ENCODE data around the gene UBASH3B. TPM values are rescaled to one million over a fixed set of nuclear protein-coding genes. Genes with fewer than 3 reads are reported as not detected.

Gene UBASH3B
- total RNA-seq, 5 donors from 2014 or later (not counting 1 experiment from before 2014, with no cell fraction given): 29.7 to 44.0 (median 36.8) TPM

DNA sequence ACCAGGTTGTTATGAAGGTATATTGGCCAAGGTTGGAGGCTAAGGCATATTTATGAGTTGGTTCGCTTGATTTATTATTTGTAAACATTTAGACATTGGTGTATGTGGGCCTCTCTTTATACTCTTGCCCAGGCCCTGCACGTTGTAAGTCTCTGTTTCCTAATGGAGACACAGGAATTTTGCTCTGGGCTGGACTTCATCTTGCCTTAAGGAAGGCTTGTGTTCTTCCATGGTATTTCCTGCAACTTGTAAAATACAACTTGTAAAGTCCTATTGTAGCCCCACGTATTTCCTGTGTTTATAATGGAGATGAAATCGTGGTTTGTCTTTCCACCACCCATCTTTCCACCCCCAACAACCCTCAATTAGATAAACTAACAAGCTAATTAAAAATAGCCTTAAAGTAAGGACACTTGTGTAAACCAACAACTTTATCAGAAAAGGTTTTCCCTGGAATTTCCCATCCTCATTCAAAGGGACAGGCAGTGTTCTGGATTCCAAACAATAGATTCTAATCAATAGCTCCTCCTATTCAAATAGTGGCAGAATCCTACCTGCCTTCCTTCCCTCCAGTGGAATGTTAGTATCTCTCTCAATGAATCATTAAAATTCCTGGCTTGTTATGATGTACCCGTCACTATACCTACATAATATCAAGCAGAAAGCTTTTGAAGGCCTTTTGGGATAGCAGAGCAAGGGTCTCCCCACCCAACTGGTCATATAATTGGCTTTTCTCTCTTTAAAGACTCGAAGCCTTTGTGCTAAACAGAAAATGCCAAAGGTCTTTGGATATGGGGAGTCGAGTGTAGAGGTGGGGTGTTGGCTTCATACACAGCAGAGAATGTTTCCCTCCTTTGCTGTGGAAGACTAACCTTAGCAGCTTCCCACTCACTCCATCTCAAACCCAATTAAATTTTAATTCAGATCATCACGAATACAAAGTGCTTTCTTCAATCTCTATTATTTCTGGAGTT, 77.1 kb downstream of the UBASH3B start:
- Histone ChIP-seq H3K36me3 (ENCODE audit: control insufficient read depth in 2 of 2, extremely low read depth in 1 of 2, insufficient read depth in 1 of 2, low read length in 1 of 2) (peaks cover 0 to 5% of the 10 kb centered on the region in 2 donors), H3K27ac (ENCODE audit: low read length) (no peak overlapping the region), H3K4me3 (ENCODE audit: control insufficient read depth in 1 of 2, extremely low read depth in 1 of 2, low read length in 1 of 2) (no peak overlapping the region), H3K9me3 (no peaks in the 10 kb centered on the region), H3K4me1 (ENCODE audit: control insufficient read depth in 1 of 2, extremely low read depth in 1 of 2, insufficient read depth in 2 of 2, low read length in 2 of 2) (peaks cover 42 to 54% of the 10 kb centered on the region in 2 experiments), H3K27me3 (replicated peaks in 1 of 2; ENCODE audit: control insufficient read depth in 2 of 2, extremely low read depth in 1 of 2, insufficient read depth in 2 of 2, low read length in 1 of 2) (no peaks in the 10 kb centered on the region)
- Mint-ChIP-seq H3K4me3 (no peak overlapping the region), H3K36me3 (peaks cover 16% of the 10 kb centered on the region), H3K27me3 (no peaks in the 10 kb centered on the region), H3K27ac (peak overlapping the region in 1 of 2 donors; percentile 45), H3K9me3 (peaks cover 0 to 3% (median 0%) of the 10 kb centered on the region in 3 donors), H3K4me1 (peaks cover 21 to 33% (median 30%) of the 10 kb centered on the region in 3 donors)
- ATAC-seq (replicated peaks in 1 of 4) (no peak), DNase-seq (no peak)
- 92% methylated on average over 2 of the region's 8 CpGs for WGBS (ENCODE audit: insufficient coverage)
- POLR2A ChIA-PET: interaction anchor here in 1 of 2 donors (0.6 kb wide), 1 partner anchor 38 kb away, joined by 3 read pairs; no protein-coding TSS in a partner anchor
- CTCF ChIA-PET: no interaction called here

DNA sequence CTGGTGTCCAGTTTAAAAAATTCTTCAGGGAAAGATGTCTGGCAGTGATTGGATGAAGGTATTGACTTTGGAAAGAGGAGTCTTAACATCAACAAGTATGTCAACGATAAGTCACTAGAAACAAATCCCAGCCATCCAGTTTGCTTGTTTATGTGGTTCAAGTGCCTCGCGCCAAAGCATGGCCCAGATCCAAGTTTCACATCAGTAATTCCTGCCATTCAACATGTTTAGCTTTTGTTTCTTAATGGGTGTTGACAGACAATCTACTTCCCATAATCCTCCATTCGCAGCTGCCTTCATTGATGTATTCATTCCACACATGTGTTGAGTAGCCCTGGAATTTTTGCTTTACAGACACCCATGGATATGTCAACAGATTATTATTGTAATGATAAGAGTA, 77.8 kb downstream of the UBASH3B start:
- H3K4me3 Mint-ChIP-seq: no peak overlapping the region
- ATAC-seq (replicated peaks in 1 of 4) (no peak), DNase-seq (no peak)
- peaks cover 36 to 47% of the 10 kb centered on the region in 2 experiments for H3K4me1 ChIP-seq (ENCODE audit: control insufficient read depth in 1 of 2, extremely low read depth in 1 of 2, insufficient read depth in 2 of 2, low read length in 2 of 2)
- peak overlapping the region in 1 of 2 donors; percentile 45 for H3K27ac Mint-ChIP-seq
- H3K36me3 Mint-ChIP-seq: peaks cover 16% of the 10 kb centered on the region
- no peaks in the 10 kb centered on the region for H3K27me3 Mint-ChIP-seq
- no peak overlapping the region for H3K4me3 ChIP-seq (ENCODE audit: control insufficient read depth in 1 of 2, extremely low read depth in 1 of 2, low read length in 1 of 2)
- no peaks in the 10 kb centered on the region for H3K9me3 ChIP-seq
- peaks cover 14 to 27% (median 23%) of the 10 kb centered on the region in 3 donors for H3K4me1 Mint-ChIP-seq
- no peak overlapping the region for H3K27ac ChIP-seq (ENCODE audit: low read length)
- H3K27me3 ChIP-seq (replicated peaks in 1 of 2; ENCODE audit: control insufficient read depth in 2 of 2, extremely low read depth in 1 of 2, insufficient read depth in 2 of 2, low read length in 1 of 2): no peaks in the 10 kb centered on the region
- H3K36me3 ChIP-seq (ENCODE audit: control insufficient read depth in 2 of 2, extremely low read depth in 1 of 2, insufficient read depth in 1 of 2, low read length in 1 of 2): peaks cover 0 to 5% of the 10 kb centered on the region in 2 donors
- ChIA-PET CTCF (no interaction called here), POLR2A (interaction anchor here in 1 of 2 donors (0.6 kb wide), 1 partner anchor 37 kb away, joined by 3 read pairs; no protein-coding TSS in a partner anchor)
- WGBS (ENCODE audit: insufficient coverage): no CpG with 5 or more reads among the region's 4 CpGs
- H3K9me3 Mint-ChIP-seq: peaks cover 0 to 3% (median 0%) of the 10 kb centered on the region in 3 donors

DNA sequence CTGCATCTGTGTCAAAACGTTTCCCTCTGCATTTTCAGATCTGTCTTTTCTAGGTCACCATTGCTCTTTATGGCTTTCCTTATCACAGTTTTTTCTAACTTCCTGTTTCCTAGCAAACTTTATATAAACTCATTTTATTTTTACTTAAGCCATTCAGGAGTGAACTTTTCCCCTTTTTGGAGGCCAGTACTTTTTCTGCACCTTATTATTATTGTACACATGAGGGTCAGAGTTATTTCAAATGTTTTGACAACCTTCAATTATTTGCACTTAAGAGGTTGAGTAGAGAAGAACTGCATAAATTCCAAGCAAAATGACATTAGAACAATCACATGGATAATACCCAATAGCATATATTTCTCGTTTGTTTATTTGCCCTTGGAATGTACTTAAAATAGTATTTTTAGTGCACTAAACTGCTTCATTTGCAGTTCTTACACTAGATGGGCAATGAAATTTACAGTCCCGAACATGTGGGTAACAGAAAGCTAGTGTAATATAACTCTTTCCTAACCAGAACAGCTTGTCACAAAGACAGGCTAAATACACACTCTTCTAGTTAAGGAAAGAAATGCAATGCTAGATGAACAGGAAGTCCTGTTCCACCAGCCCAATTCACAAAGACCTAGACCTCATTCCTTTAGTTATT, 79.5 kb downstream of the UBASH3B start:
- H3K27me3 Mint-ChIP-seq: no peaks in the 10 kb centered on the region
- H3K27ac ChIP-seq (ENCODE audit: low read length): no peak overlapping the region
- POLR2A ChIA-PET: interaction anchor here in 1 of 2 donors (0.5 kb wide), 1 partner anchor 38 kb away, joined by 4 read pairs; no protein-coding TSS in a partner anchor
- H3K27ac Mint-ChIP-seq: peak overlapping the region; percentile 63 to 73
- no peaks in the 10 kb centered on the region for H3K9me3 ChIP-seq
- peaks cover 13% of the 10 kb centered on the region for H3K36me3 Mint-ChIP-seq
- no peaks in the 10 kb centered on the region for H3K27me3 ChIP-seq (replicated peaks in 1 of 2; ENCODE audit: control insufficient read depth in 2 of 2, extremely low read depth in 1 of 2, insufficient read depth in 2 of 2, low read length in 1 of 2)
- peaks cover under 1 to 21% (median 20%) of the 10 kb centered on the region in 3 donors for H3K4me1 Mint-ChIP-seq
- H3K9me3 Mint-ChIP-seq: peaks cover 0 to 3% (median 0%) of the 10 kb centered on the region in 3 donors
- H3K4me1 ChIP-seq (ENCODE audit: control insufficient read depth in 1 of 2, extremely low read depth in 1 of 2, insufficient read depth in 2 of 2, low read length in 2 of 2): peaks cover 27 to 33% of the 10 kb centered on the region in 2 experiments
- ATAC-seq (replicated peaks in 1 of 4) (no peak), DNase-seq (no peak)
- no CpG with 5 or more reads among the region's 3 CpGs for WGBS (ENCODE audit: insufficient coverage)
- no peak overlapping the region for H3K4me3 Mint-ChIP-seq
- H3K36me3 ChIP-seq (ENCODE audit: control insufficient read depth in 2 of 2, extremely low read depth in 1 of 2, insufficient read depth in 1 of 2, low read length in 1 of 2): peaks cover 0 to 5% of the 10 kb centered on the region in 2 donors
- H3K4me3 ChIP-seq (ENCODE audit: control insufficient read depth in 1 of 2, extremely low read depth in 1 of 2, low read length in 1 of 2): no peak overlapping the region
- CTCF ChIA-PET: interaction anchor here in 1 of 2 donors (1.2 to 1.7 kb wide), 2 partner anchors 20 to 22 kb away, joined by 4 to 5 read pairs; no protein-coding TSS in a partner anchor

DNA sequence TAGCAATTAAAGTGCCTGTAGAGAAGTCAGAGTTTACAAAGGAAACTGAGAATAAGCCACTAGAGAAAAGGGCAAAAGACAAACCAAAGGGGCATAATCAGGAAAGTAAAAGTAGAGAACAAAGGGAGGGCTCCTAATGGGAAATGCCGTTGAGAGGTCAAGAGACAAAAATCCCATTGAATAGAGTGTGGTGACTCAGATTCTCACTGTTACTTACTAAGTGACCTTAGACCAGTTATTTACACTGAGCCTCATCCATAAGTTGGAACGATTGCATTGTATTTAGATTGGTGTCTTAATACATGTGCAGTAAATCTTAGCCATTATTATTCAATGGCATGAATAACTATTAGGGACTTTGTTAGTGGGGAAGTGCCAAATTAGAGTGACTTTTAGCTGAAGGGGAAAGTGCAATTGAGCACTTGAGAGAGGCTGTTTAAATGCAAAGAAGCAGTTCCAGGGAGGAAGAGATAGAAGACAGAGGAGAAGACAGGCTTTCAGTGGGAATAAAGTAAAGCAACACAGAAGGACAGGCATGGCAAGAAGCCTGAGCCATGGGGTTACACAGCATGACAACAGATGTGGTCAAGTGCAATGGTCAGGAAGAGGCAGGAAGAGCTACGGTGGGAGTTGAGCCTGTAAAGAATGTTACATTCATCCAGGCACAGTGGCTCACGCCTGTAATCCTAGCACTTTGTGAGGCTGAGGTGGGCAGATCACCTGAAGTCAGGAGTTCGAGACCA, 82.6 kb downstream of the UBASH3B start:
- Histone ChIP-seq H3K4me1 (ENCODE audit: control insufficient read depth in 1 of 2, extremely low read depth in 1 of 2, insufficient read depth in 2 of 2, low read length in 2 of 2) (peaks cover 36 to 37% of the 10 kb centered on the region in 2 experiments), H3K4me3 (ENCODE audit: control insufficient read depth in 1 of 2, extremely low read depth in 1 of 2, low read length in 1 of 2) (no peak overlapping the region), H3K9me3 (no peaks in the 10 kb centered on the region), H3K36me3 (ENCODE audit: control insufficient read depth in 2 of 2, extremely low read depth in 1 of 2, insufficient read depth in 1 of 2, low read length in 1 of 2) (no peaks in the 10 kb centered on the region), H3K27me3 (replicated peaks in 1 of 2; ENCODE audit: control insufficient read depth in 2 of 2, extremely low read depth in 1 of 2, insufficient read depth in 2 of 2, low read length in 1 of 2) (no peaks in the 10 kb centered on the region), H3K27ac (ENCODE audit: low read length) (no peak overlapping the region)
- ChIA-PET POLR2A (no interaction called here), CTCF (no interaction called here)
- peaks cover 0 to 2% (median 0%) of the 10 kb centered on the region in 3 donors for H3K9me3 Mint-ChIP-seq
- no peak overlapping the region for H3K27ac Mint-ChIP-seq
- no peaks in the 10 kb centered on the region for H3K27me3 Mint-ChIP-seq
- H3K4me3 Mint-ChIP-seq: no peak overlapping the region
- DNase-seq (no peak), ATAC-seq (replicated peaks in 1 of 4) (no peak)
- 80% methylated on average over 1 of the region's 5 CpGs for WGBS (ENCODE audit: insufficient coverage)
- H3K4me1 Mint-ChIP-seq: peaks cover 5 to 28% (median 25%) of the 10 kb centered on the region in 3 donors
- no peaks in the 10 kb centered on the region for H3K36me3 Mint-ChIP-seq

DNA sequence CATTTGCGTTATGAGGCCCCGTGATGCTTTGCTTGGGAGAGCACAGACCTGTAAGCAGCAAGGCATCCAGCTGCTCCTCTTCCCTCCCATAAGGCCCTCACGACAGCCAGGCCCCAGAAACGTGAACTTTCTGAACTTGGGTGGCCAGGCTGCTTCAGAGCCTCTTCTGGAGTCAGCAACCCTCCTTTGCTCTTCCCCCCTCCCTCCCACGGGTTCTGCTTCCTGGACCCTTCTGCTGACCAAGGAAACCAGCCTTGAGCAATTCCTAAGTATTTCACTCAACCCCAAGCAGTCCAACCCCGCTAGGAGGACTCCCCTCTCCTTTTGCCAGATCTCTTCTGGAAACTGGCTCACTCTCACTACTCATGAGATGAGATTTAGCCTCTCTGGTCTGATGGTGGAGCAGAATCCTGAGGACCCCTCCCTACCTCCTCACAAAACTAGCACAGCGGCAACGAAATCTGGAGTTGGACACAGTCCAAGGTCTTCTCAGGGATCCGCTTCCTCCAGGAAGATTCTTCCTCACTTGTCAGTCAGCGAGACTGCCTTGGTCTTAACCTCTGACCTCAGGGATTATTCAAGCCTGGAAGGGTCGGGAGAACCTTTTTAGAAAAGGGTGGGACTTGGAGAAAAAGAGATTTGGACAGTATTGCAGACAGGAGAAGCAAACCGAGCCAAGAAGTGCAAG, 86.2 kb downstream of the UBASH3B start:
- POLR2A ChIA-PET: no interaction called here
- H3K9me3 Mint-ChIP-seq: peaks cover 0 to 8% (median 0%) of the 10 kb centered on the region in 3 donors
- Histone ChIP-seq H3K4me1 (ENCODE audit: control insufficient read depth in 1 of 2, extremely low read depth in 1 of 2, insufficient read depth in 2 of 2, low read length in 2 of 2) (peaks cover 48 to 55% of the 10 kb centered on the region in 2 experiments), H3K27me3 (replicated peaks in 1 of 2; ENCODE audit: control insufficient read depth in 2 of 2, extremely low read depth in 1 of 2, insufficient read depth in 2 of 2, low read length in 1 of 2) (no peaks in the 10 kb centered on the region), H3K27ac (ENCODE audit: low read length) (peak overlapping the region; percentile 84), H3K4me3 (ENCODE audit: control insufficient read depth in 1 of 2, extremely low read depth in 1 of 2, low read length in 1 of 2) (no peak overlapping the region), H3K9me3 (no peaks in the 10 kb centered on the region), H3K36me3 (ENCODE audit: control insufficient read depth in 2 of 2, extremely low read depth in 1 of 2, insufficient read depth in 1 of 2, low read length in 1 of 2) (no peaks in the 10 kb centered on the region)
- ATAC-seq (replicated peaks in 1 of 4) (no peak), DNase-seq (no peak)
- WGBS (ENCODE audit: insufficient coverage): 88% methylated on average over 8 of the region's 12 CpGs
- H3K36me3 Mint-ChIP-seq: no peaks in the 10 kb centered on the region
- no peaks in the 10 kb centered on the region for H3K27me3 Mint-ChIP-seq
- no peak overlapping the region for H3K4me3 Mint-ChIP-seq
- no peak overlapping the region for H3K27ac Mint-ChIP-seq
- CTCF ChIA-PET: interaction anchor here in 1 of 2 donors (0.6 kb wide), 1 partner anchor 36 kb away, joined by 3 read pairs; no protein-coding TSS in a partner anchor
- peaks cover 5 to 28% (median 25%) of the 10 kb centered on the region in 3 donors for H3K4me1 Mint-ChIP-seq

Measured in T-cell (primary cell).